Measurements from ENCODE around the gene MFN1. TPM values are rescaled to one million over a fixed set of nuclear protein-coding genes. Genes with fewer than 3 reads are reported as not detected.

MFN1 gene
- total and polyA plus RNA-seq, 2 of the 13 experiments (the other 11 are each of a cell fraction or from before 2014, with no cell fraction given): 25.2 to 37.5 TPM

- H3K79me2 ChIP-seq (ENCODE audit: insufficient read depth, low read length): peaks cover 47% of the 10 kb centered on the region
- ATAC-seq (no peak), FAIRE-seq (no peak), DNase-seq (ENCODE audit: low spot score) (no peak)
- peak overlapping the region; percentile 85 for H3K27ac ChIP-seq (ENCODE audit: extremely low read length, insufficient read depth, low read length)
- WGBS (ENCODE audit: low lambda C conversion rate): 5% methylated on average over 8 of the region's 8 CpGs
- no peak for TF ChIP-seq SMYD3 (CRISPR knock-in tag; IDR thresholded peaks at IDR 0.05)
- no peak for TF ChIP-seq ZBTB4 (CRISPR knock-in tag; IDR thresholded peaks at IDR 0.05; ENCODE audit: borderline replicate concordance)
- TF ChIP-seq ZBTB39 (CRISPR knock-in tag; IDR thresholded peaks at IDR 0.05): no peak
- no peak for TF ChIP-seq IKZF1 (IDR thresholded peaks at IDR 0.05)
- no peak for TF ChIP-seq ZNF232 (CRISPR knock-in tag; IDR thresholded peaks at IDR 0.05; ENCODE audit: borderline replicate concordance)
- no peak for TF ChIP-seq ZNF782 (CRISPR knock-in tag; IDR thresholded peaks at IDR 0.05; ENCODE audit: borderline replicate concordance)
- no peak for TF ChIP-seq ZSCAN31 (CRISPR knock-in tag; IDR thresholded peaks at IDR 0.05; ENCODE audit: low read depth)
- no peak for TF ChIP-seq RFX5 (IDR thresholded peaks at IDR 0.05; ENCODE audit: low read depth, low read length)
- TF ChIP-seq U2AF1 (optimal IDR thresholded peaks at IDR 0.05; ENCODE audit: low read depth, low read length): no peak
- no peak for TF ChIP-seq KAT7 (CRISPR knock-in tag; IDR thresholded peaks at IDR 0.05; ENCODE audit: borderline replicate concordance)
- TF ChIP-seq CEBPZ (IDR thresholded peaks at IDR 0.05; ENCODE audit: low read length): no peak
- no peak for TF ChIP-seq NFYC (CRISPR knock-in tag; IDR thresholded peaks at IDR 0.05)
- H3K9me3 ChIP-seq (ENCODE audit: low read length): no peaks in the 10 kb centered on the region
- H4K20me1 ChIP-seq (ENCODE audit: insufficient read depth, low read length): peaks cover 6% of the 10 kb centered on the region; the same call in 1 of the 2 replicates
- in situ Hi-C loops (cut with HindIII; ENCODE audit: extremely low pct_ligation_motif_present, low pct_unique_long_range_greater_than_20kb): loop anchor here (5.0 to 25.0 kb wide), 4 partner anchors 177 to 887 kb away; partner anchors contain the start of gene PIK3CA
- intact Hi-C loops (cut with micrococcal nuclease; ENCODE audit: unreplicated experiment): loop anchor here (1.0 to 10.0 kb wide), 2 partner anchors 234 to 320 kb away; no protein-coding TSS in a partner anchor
- peak overlapping the region; percentile 85 for H3K4me2 ChIP-seq (ENCODE audit: low read depth, low read length)
- peaks cover 34% of the 10 kb centered on the region for H3K4me1 ChIP-seq (ENCODE audit: insufficient read depth, low read length)
- ChIA-PET CTCF (ENCODE audit: low intra/inter-chr PET ratio, low total read pairs) (no interaction called here), POLR2A (interaction anchor here (1.9 kb wide), 1 partner anchor 23 kb away, joined by 6 read pairs; the partner anchor contains the start of gene MFN1)
- peak overlapping the region; percentile 97 for H3K9ac ChIP-seq (ENCODE audit: insufficient read depth, low read depth, low read length)
- H3K27me3 ChIP-seq (ENCODE audit: control insufficient read depth in 1 of 2, insufficient read depth in 2 of 2, low read length in 2 of 2): no peaks in the 10 kb centered on the region; a peak in 1 of 5 replicates
- H2AFZ ChIP-seq (ENCODE audit: low read length): no peak overlapping the region
- H3K36me3 ChIP-seq (replicated peaks in 1 of 2; ENCODE audit: control insufficient read depth in 1 of 2, insufficient read depth in 2 of 2, low read length in 2 of 2): peaks cover 4 to 15% of the 10 kb centered on the region in 2 experiments
- peak overlapping the region; percentile 84 to 99 (median 92) for H3K4me3 ChIP-seq (replicated peaks in 1 of 3; ENCODE audit: insufficient read depth in 1 of 3, low read depth in 2 of 3, low read length in 3 of 3)
- TSS peak; percentile 63 for BruUV-seq (replicated peaks)
Observed at GRCh38 chr3:179324270-179324754, 23.2 kb upstream of the MFN1 start.
